GM18868 (cell line): ENCODE measurements around the gene RAB28.

Experiments used
- ATAC-seq: cut with Tn5 transposase; IDR thresholded peaks from one replicate; pipeline ENCODE4 v1.9.1; 2021; ENCODE audit warnings: mild to moderate bottlenecking, moderate library complexity; ENCODE audit not compliant: unreplicated experiment

The RAB28 gene

GRCh38 chr4:13384055-13384454 lies 100.1 kb downstream of the RAB28 start:
- no peak for ATAC-seq

- peak; percentile 98 for ATAC-seq
These were observed 105.0 kb downstream of the RAB28 start for GRCh38 chr4:13378973-13379759.

- ATAC-seq = no peak
These were observed 113.1 kb downstream of the RAB28 start for GRCh38 chr4:13371048-13371447.

- no peak for ATAC-seq
These were observed 115.9 kb downstream of the RAB28 start for GRCh38 chr4:13368217-13368616.

GRCh38 chr4:13367691-13368090 lies 116.4 kb downstream of the RAB28 start:
- no peak for ATAC-seq

- ATAC-seq = no peak
These were observed 116.9 kb downstream of the RAB28 start for GRCh38 chr4:13367244-13367643.

GRCh38 chr4:13365195-13365594 lies 118.9 kb downstream of the RAB28 start:
- ATAC-seq = no peak

GRCh38 chr4:13364653-13365052 lies 119.5 kb downstream of the RAB28 start:
- ATAC-seq = no peak

- no peak for ATAC-seq
These were observed 120.0 kb downstream of the RAB28 start for GRCh38 chr4:13364172-13364571.

GRCh38 chr4:13359809-13360208 lies 124.3 kb downstream of the RAB28 start:
- no peak for ATAC-seq

- no peak for ATAC-seq
These were observed 128.8 kb downstream of the RAB28 start for GRCh38 chr4:13355111-13355880.

GRCh38 chr4:13349096-13349495 lies 135.0 kb downstream of the RAB28 start:
- no peak for ATAC-seq

GRCh38 chr4:13348216-13348615 lies 135.9 kb downstream of the RAB28 start:
- ATAC-seq = no peak

- no peak for ATAC-seq
These were observed 136.5 kb downstream of the RAB28 start for GRCh38 chr4:13347517-13348125.

GRCh38 chr4:13344216-13344615 lies 139.9 kb downstream of the RAB28 start:
- ATAC-seq = no peak

- no peak for ATAC-seq
These were observed 143.5 kb downstream of the RAB28 start for GRCh38 chr4:13340672-13341071.

- no peak for ATAC-seq
These were observed 152.3 kb downstream of the RAB28 start for GRCh38 chr4:13331827-13332226.

- peak; percentile 74 for ATAC-seq
These were observed 154.2 kb downstream of the RAB28 start for GRCh38 chr4:13329963-13330362.

GRCh38 chr4:13329340-13329850 lies 154.7 kb downstream of the RAB28 start:
- peak; percentile 7 for ATAC-seq

GRCh38 chr4:13328591-13328990 lies 155.5 kb downstream of the RAB28 start:
- ATAC-seq = no peak

- ATAC-seq = no peak
These were observed 156.1 kb downstream of the RAB28 start for GRCh38 chr4:13327991-13328390.

GRCh38 chr4:13325744-13326143 lies 158.4 kb downstream of the RAB28 start:
- no peak for ATAC-seq
